Endodermal cell (in vitro differentiated cells): ENCODE results near the gene LHFPL3. TPM values are rescaled to one million over a fixed set of nuclear protein-coding genes. Genes with fewer than 3 reads are reported as not detected.

Experiments used
- DNase-seq: peaks from one replicate; pipeline ENCODE4 v3.0.0-alpha.2; 2017
- H3K27ac ChIP-seq: 2 replicates; pipeline ENCODE4 v1.5.1; 2013; ENCODE audit warnings: mild to moderate bottlenecking, low read depth, low read length, moderate library complexity
- H3K27me3 ChIP-seq: 2 replicates; pipeline ENCODE4 v1.6.1; 2013; ENCODE audit warnings: mild to moderate bottlenecking, low read length, moderate library complexity; ENCODE audit not compliant: insufficient read depth, control insufficient read depth, poor library complexity, severe bottlenecking
- H3K36me3 ChIP-seq: 2 replicates; pipeline ENCODE4 v1.7.0; 2013; ENCODE audit warnings: mild to moderate bottlenecking, low read length, moderate library complexity; ENCODE audit not compliant: control insufficient read depth, insufficient read depth
- H3K4me1 ChIP-seq: one replicate; pipeline ENCODE4 v1.7.0; 2013; ENCODE audit warnings: low read length; ENCODE audit not compliant: control insufficient read depth, insufficient read depth
- H3K4me3 ChIP-seq: 2 replicates; pipeline ENCODE4 v1.5.1; 2013; ENCODE audit warnings: mild to moderate bottlenecking, low read length, moderate library complexity
- H3K9ac ChIP-seq: 2 replicates; pipeline ENCODE4 v1.6.1; 2013; ENCODE audit warnings: mild to moderate bottlenecking, low read length, moderate library complexity; ENCODE audit not compliant: poor library complexity, severe bottlenecking; ENCODE audit errors: extremely low read depth
- H3K9me3 ChIP-seq: 2 replicates; pipeline ENCODE4 v1.6.1; 2013; ENCODE audit warnings: mild to moderate bottlenecking, low read length, moderate library complexity; ENCODE audit not compliant: control insufficient read depth
- H3K27ac Mint-ChIP-seq: 2 replicates; pipeline ENCODE4 v1.8.0; 2020; ENCODE audit warnings: mixed read lengths
- H3K27me3 Mint-ChIP-seq: 2 replicates; pipeline ENCODE4 v1.8.0; 2021; ENCODE audit warnings: mild to moderate bottlenecking, mixed read lengths; ENCODE audit not compliant: insufficient read depth
- H3K36me3 Mint-ChIP-seq: 2 replicates; pipeline ENCODE4 v1.8.0; 2020; ENCODE audit warnings: low read depth, mixed read lengths
- H3K4me1 Mint-ChIP-seq: 2 replicates; pipeline ENCODE4 v1.8.0; 2020; ENCODE audit warnings: mixed read lengths
- H3K4me3 Mint-ChIP-seq: 2 replicates; pipeline ENCODE4 v1.8.0; 2020; ENCODE audit warnings: mild to moderate bottlenecking, moderate library complexity, mixed read lengths
- H3K9me3 Mint-ChIP-seq: 2 replicates; pipeline ENCODE4 v1.8.0; 2020; ENCODE audit warnings: mild to moderate bottlenecking, mixed read lengths
- WGBS, 2 experiments: methylation state at CpG; one replicate each; pipeline versions ENCODE4 v1.1.5 to v1.1.7; 2013; ENCODE audit warnings: missing lambda C conversion rate in 2 of 2, mixed read lengths in 1 of 2; ENCODE audit not compliant: insufficient coverage in 1 of 2, insufficient read length in 1 of 2; 5-methylcytosine and 5-hydroxymethylcytosine counted together
- total RNA-seq, 2 donors: library from RNA; stranded (reverse); fragmentation: NEBNext Ultra II Directional in 1 of 2; extraction: Animal tissue kit (Norgen Biotek cat#: 25700) in 1 of 2; gene quantifications; 2 replicates in 1 of 2; 3 replicates in 1 of 2; pipeline ENCODE4 v1.2.1, GENCODE V29; 2021
- TF ChIP-seq, protein P1 (sequence below): fragments of 200-600 bp; sonication (generic); conservative IDR thresholded peaks from 2 replicates; pipeline ENCODE4 v1.5.0; 2021; ENCODE audit warnings: antibody characterized with exemption, mild to moderate bottlenecking

LHFPL3 gene
- total RNA-seq, 2 donors from 2014 or later = not detected

DNA sequence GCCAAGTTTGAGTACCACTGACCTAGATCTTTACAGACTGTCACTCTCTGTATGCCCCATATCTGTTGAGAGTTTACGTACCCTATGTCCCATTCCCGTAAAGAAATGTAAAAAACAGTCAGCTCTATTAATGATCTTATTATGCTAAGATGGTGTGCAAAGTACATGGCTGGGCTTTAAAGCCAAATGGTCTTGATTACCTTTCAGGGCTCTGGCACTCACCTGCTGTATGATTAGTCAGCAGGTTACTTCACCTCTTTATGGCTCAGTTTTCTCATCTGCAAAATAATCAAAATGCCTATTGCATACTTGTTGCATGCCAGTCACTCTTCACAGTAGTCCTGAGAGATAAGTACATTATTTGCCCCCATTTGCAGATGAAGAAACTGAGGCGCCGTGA is 54.2 kb downstream of the LHFPL3 start:
- H3K4me1 Mint-ChIP-seq = no peaks in the 10 kb centered on the region
- 95 to 100% methylated on average over 2 to 4 of the region's 4 CpGs for WGBS, 2 experiments
- H3K27me3 ChIP-seq = no peaks in the 10 kb centered on the region
- H3K9me3 ChIP-seq = peaks cover 13% of the 10 kb centered on the region
- H3K27me3 Mint-ChIP-seq = no peaks in the 10 kb centered on the region
- H3K9me3 Mint-ChIP-seq = peaks cover 17% of the 10 kb centered on the region
- H3K27ac ChIP-seq = no peak overlapping the region
- H3K4me3 ChIP-seq = no peak overlapping the region
- no peaks in the 10 kb centered on the region for H3K36me3 ChIP-seq
- no peaks in the 10 kb centered on the region for H3K4me1 ChIP-seq
- H3K9ac ChIP-seq = no peak overlapping the region
- no peaks in the 10 kb centered on the region for H3K36me3 Mint-ChIP-seq
- TF ChIP-seq, protein P1, sequence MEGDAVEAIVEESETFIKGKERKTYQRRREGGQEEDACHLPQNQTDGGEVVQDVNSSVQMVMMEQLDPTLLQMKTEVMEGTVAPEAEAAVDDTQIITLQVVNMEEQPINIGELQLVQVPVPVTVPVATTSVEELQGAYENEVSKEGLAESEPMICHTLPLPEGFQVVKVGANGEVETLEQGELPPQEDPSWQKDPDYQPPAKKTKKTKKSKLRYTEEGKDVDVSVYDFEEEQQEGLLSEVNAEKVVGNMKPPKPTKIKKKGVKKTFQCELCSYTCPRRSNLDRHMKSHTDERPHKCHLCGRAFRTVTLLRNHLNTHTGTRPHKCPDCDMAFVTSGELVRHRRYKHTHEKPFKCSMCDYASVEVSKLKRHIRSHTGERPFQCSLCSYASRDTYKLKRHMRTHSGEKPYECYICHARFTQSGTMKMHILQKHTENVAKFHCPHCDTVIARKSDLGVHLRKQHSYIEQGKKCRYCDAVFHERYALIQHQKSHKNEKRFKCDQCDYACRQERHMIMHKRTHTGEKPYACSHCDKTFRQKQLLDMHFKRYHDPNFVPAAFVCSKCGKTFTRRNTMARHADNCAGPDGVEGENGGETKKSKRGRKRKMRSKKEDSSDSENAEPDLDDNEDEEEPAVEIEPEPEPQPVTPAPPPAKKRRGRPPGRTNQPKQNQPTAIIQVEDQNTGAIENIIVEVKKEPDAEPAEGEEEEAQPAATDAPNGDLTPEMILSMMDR = no peak
- no peak for DNase-seq
- H3K4me3 Mint-ChIP-seq = no peak overlapping the region
- no peak overlapping the region for H3K27ac Mint-ChIP-seq

DNA sequence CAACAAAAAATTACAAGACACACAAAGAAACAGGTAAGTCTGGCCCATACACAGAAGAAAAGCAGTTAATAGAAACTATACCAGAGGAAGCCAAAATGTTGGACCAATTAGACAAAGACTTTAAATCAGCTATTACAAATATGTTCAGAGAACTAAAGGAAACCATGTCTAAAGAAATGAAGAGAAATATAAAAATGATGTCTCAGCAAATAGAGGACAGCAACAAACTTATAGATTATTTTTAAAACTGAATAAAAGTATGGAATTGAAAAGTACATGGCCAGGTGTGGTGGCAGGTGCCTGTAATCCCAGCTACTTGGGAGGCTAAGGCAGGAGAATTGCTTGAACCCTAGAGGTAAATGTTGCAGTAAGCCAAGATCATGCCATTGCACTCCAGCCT is 58.5 kb downstream of the LHFPL3 start:
- Histone ChIP-seq H3K4me1 (no peaks in the 10 kb centered on the region), H3K27ac (no peak overlapping the region), H3K27me3 (no peaks in the 10 kb centered on the region), H3K36me3 (no peaks in the 10 kb centered on the region), H3K4me3 (no peak overlapping the region), H3K9me3 (peaks cover 18% of the 10 kb centered on the region), H3K9ac (no peak overlapping the region)
- Mint-ChIP-seq H3K4me1 (no peaks in the 10 kb centered on the region), H3K27me3 (no peaks in the 10 kb centered on the region), H3K9me3 (peaks cover 47% of the 10 kb centered on the region), H3K4me3 (no peak overlapping the region), H3K36me3 (no peaks in the 10 kb centered on the region), H3K27ac (no peak overlapping the region)
- no peak for DNase-seq
- TF ChIP-seq, protein P1 = no peak

DNA sequence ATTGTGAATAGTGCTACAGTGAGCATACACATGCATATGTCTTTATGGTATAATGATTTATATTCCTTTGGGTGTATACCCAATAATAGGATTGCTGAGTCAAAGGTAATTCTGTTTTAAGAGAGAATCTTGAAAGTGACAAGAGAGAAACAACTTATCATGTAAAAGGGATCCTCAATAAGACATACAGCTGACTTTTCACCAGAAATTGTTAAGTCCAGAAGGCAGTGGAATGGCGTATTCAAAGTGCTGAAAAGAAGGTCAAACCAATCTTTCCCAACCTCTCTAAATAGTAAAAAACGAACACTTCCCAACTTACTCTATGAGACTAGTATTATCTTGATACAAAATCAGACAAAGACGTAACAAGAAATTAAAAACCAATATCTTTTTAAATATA is 59.8 kb downstream of the LHFPL3 start:
- no peak overlapping the region for H3K4me3 Mint-ChIP-seq
- no peak overlapping the region for H3K27ac Mint-ChIP-seq
- H3K27ac ChIP-seq = no peak overlapping the region
- TF ChIP-seq, protein P1 = no peak
- H3K4me1 Mint-ChIP-seq = no peaks in the 10 kb centered on the region
- DNase-seq = no peak
- peaks cover 47% of the 10 kb centered on the region for H3K9me3 Mint-ChIP-seq
- H3K4me3 ChIP-seq = no peak overlapping the region
- H3K9ac ChIP-seq = no peak overlapping the region
- no peaks in the 10 kb centered on the region for H3K27me3 ChIP-seq
- H3K27me3 Mint-ChIP-seq = no peaks in the 10 kb centered on the region
- peaks cover 18% of the 10 kb centered on the region for H3K9me3 ChIP-seq
- no peaks in the 10 kb centered on the region for H3K36me3 ChIP-seq
- no peaks in the 10 kb centered on the region for H3K36me3 Mint-ChIP-seq
- 81 to 84% methylated on average over 2 to 3 of the region's 3 CpGs for WGBS, 2 experiments
- H3K4me1 ChIP-seq = no peaks in the 10 kb centered on the region
